Putamen (tissue), 1 donor: ENCODE data around the gene CPAMD8.
"Not testable (repeated sequence)": the region's sequence is repeated elsewhere in the genome, so short reads cannot be mapped to it uniquely, and the experiment has no call there.

Experiments
- DNase-seq: peaks from one replicate; pipeline ENCODE4 v3.0.0-alpha.2; 2016; ENCODE audit warnings: low spot score

CPAMD8 gene

GRCh38 chr19:16945762-16946465, 80.7 kb downstream of the CPAMD8 start:
- DNase-seq: no peak

GRCh38 chr19:16945364-16945714, 81.3 kb downstream of the CPAMD8 start:
- DNase-seq: no peak

GRCh38 chr19:16944626-16945363, 81.8 kb downstream of the CPAMD8 start:
- no peak for DNase-seq

- no peak for DNase-seq
Observed at GRCh38 chr19:16943942-16944625, 82.5 kb downstream of the CPAMD8 start.

GRCh38 chr19:16943090-16943489, 83.5 kb downstream of the CPAMD8 start:
- DNase-seq: not testable (repeated sequence)

- DNase-seq: no peak
Observed at GRCh38 chr19:16942583-16942982, 84.0 kb downstream of the CPAMD8 start.

GRCh38 chr19:16940626-16941025, 86.0 kb downstream of the CPAMD8 start:
- no peak for DNase-seq

- not testable (repeated sequence) for DNase-seq
Observed at GRCh38 chr19:16940063-16940462, 86.5 kb downstream of the CPAMD8 start.

GRCh38 chr19:16938211-16938610, 88.4 kb downstream of the CPAMD8 start:
- DNase-seq: no peak

GRCh38 chr19:16937796-16938195, 88.8 kb downstream of the CPAMD8 start:
- not testable (repeated sequence) for DNase-seq

GRCh38 chr19:16936901-16937300, 89.7 kb downstream of the CPAMD8 start:
- no peak for DNase-seq

GRCh38 chr19:16934489-16934888, 92.1 kb downstream of the CPAMD8 start:
- DNase-seq: no peak

- DNase-seq: no peak
Observed at GRCh38 chr19:16931306-16931705, 95.3 kb downstream of the CPAMD8 start.

- DNase-seq: no peak
Observed at GRCh38 chr19:16930753-16931152, 95.9 kb downstream of the CPAMD8 start.

GRCh38 chr19:16928916-16929315, 97.7 kb downstream of the CPAMD8 start:
- no peak for DNase-seq

GRCh38 chr19:16928351-16928750, 98.3 kb downstream of the CPAMD8 start:
- DNase-seq: no peak

- DNase-seq: no peak
Observed at GRCh38 chr19:16927883-16928282, 98.7 kb downstream of the CPAMD8 start.

GRCh38 chr19:16922949-16923348, 103.7 kb downstream of the CPAMD8 start:
- DNase-seq: no peak

- DNase-seq: no peak
Observed at GRCh38 chr19:16922592-16922934, 104.0 kb downstream of the CPAMD8 start.

GRCh38 chr19:16921766-16922591, 104.6 kb downstream of the CPAMD8 start:
- DNase-seq: no peak

- no peak for DNase-seq
Observed at GRCh38 chr19:16920816-16921529, 105.6 kb downstream of the CPAMD8 start.

GRCh38 chr19:16919496-16919895, 107.1 kb downstream of the CPAMD8 start:
- no peak for DNase-seq
